ENCODE data around the gene MTCL3.

The MTCL3 gene

DNA sequence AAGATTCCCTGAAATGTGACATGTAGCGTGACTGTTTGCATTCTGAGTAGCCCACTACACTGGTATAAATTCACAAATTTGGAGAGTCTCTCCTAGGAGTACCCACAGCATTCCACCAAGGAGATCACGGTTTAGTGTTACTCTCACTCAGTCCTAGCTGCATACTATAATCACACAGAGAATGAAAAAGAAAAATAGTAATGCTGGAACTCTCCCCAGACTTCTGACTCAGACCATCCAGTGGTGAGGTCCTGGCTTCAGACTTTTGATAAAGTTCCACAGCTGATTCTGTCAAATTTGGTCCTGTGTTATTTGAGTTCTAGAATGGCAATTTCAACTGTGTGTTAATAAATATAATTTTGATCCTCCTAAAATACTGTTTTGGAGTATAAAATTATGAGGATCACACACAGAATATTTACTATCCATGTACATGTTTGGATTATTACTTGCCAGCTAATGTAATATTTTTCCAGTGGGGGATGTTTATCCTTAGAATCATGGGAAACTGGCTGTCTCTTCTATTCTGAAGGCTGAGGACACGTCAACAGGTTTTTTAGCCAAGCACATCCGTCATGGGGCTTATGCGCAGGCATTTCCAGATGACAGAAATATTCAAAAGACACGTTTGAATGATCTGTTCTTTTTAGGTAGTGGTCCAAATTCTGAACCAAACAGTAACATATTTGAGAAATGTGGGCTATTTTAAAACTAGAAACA lies 54.8 kb downstream of the MTCL3 start (continued):
- TF ChIP-seq, protein P1, sequence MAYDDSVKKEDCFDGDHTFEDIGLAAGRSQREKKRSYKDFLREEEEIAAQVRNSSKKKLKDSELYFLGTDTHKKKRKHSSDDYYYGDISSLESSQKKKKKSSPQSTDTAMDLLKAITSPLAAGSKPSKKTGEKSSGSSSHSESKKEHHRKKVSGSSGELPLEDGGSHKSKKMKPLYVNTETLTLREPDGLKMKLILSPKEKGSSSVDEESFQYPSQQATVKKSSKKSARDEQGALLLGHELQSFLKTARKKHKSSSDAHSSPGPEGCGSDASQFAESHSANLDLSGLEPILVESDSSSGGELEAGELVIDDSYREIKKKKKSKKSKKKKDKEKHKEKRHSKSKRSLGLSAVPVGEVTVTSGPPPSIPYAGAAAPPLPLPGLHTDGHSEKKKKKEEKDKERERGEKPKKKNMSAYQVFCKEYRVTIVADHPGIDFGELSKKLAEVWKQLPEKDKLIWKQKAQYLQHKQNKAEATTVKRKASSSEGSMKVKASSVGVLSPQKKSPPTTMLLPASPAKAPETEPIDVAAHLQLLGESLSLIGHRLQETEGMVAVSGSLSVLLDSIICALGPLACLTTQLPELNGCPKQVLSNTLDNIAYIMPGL (CRISPR knock-in tag; IDR thresholded peaks at IDR 0.05) = no peak

DNA sequence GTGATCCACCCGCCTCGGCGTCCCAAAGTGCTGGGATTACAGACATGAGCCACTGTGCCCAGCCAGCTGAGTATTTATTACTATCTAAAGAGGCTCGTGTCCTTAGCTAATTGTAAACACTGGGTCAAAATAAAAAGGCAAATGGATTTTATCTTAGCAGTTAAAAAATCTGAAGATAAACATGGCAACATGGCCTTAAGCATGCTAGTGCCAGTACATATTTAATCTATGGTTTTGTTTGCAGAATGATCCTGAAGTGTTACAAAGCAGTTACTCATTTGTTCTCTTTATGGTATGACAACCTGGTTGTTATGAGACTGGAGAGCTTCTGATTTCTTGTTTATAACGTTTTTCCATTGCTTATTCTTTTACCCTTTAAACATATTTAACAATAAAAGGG lies 56.1 kb downstream of the MTCL3 start:
- DNase-seq (ENCODE audit: low spot score) = no peak
- Mint-ChIP-seq H3K4me3 (no peak overlapping the region), H3K9me3 (no peaks in the 10 kb centered on the region), H3K27ac (no peak overlapping the region), H3K27me3 (ENCODE audit: low read depth) (no peaks in the 10 kb centered on the region), H3K36me3 (no peaks in the 10 kb centered on the region), H3K4me1 (peaks cover 46% of the 10 kb centered on the region)
- ChIA-PET CTCF (interaction anchor here (0.5 to 4.6 kb wide), 7 partner anchors 43 to 122 kb away, joined by 3 to 55 read pairs (median 4); no protein-coding TSS in a partner anchor), POLR2A (no interaction called here)
- TF ChIP-seq NR1H2 (CRISPR knock-in tag; IDR thresholded peaks at IDR 0.05) = no peak
- no peak for TF ChIP-seq HMGA2 (CRISPR knock-in tag; IDR thresholded peaks at IDR 0.05)
- TF ChIP-seq, protein P2, sequence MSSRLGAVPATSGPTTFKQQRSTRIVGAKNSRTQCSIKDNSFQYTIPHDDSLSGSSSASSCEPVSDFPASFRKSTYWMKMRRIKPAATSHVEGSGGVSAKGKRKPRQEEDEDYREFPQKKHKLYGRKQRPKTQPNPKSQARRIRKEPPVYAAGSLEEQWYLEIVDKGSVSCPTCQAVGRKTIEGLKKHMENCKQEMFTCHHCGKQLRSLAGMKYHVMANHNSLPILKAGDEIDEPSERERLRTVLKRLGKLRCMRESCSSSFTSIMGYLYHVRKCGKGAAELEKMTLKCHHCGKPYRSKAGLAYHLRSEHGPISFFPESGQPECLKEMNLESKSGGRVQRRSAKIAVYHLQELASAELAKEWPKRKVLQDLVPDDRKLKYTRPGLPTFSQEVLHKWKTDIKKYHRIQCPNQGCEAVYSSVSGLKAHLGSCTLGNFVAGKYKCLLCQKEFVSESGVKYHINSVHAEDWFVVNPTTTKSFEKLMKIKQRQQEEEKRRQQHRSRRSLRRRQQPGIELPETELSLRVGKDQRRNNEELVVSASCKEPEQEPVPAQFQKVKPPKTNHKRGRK (CRISPR knock-in tag; IDR thresholded peaks at IDR 0.05; ENCODE audit: borderline replicate concordance) = no peak
- TF ChIP-seq, protein P3, sequence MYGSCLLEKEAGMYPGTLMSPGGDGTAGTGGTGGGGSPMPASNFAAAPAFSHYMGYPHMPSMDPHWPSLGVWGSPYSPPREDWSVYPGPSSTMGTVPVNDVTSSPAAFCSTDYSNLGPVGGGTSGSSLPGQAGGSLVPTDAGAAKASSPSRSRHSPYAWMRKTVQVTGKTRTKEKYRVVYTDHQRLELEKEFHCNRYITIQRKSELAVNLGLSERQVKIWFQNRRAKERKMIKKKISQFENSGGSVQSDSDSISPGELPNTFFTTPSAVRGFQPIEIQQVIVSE (CRISPR knock-in tag; IDR thresholded peaks at IDR 0.05; ENCODE audit: borderline replicate concordance) = no peak
- TF ChIP-seq, protein P4, sequence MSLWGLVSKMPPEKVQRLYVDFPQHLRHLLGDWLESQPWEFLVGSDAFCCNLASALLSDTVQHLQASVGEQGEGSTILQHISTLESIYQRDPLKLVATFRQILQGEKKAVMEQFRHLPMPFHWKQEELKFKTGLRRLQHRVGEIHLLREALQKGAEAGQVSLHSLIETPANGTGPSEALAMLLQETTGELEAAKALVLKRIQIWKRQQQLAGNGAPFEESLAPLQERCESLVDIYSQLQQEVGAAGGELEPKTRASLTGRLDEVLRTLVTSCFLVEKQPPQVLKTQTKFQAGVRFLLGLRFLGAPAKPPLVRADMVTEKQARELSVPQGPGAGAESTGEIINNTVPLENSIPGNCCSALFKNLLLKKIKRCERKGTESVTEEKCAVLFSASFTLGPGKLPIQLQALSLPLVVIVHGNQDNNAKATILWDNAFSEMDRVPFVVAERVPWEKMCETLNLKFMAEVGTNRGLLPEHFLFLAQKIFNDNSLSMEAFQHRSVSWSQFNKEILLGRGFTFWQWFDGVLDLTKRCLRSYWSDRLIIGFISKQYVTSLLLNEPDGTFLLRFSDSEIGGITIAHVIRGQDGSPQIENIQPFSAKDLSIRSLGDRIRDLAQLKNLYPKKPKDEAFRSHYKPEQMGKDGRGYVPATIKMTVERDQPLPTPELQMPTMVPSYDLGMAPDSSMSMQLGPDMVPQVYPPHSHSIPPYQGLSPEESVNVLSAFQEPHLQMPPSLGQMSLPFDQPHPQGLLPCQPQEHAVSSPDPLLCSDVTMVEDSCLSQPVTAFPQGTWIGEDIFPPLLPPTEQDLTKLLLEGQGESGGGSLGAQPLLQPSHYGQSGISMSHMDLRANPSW (CRISPR knock-in tag; conservative IDR thresholded peaks at IDR 0.05; ENCODE audit: low read depth) = no peak
- ATAC-seq = no peak

DNA sequence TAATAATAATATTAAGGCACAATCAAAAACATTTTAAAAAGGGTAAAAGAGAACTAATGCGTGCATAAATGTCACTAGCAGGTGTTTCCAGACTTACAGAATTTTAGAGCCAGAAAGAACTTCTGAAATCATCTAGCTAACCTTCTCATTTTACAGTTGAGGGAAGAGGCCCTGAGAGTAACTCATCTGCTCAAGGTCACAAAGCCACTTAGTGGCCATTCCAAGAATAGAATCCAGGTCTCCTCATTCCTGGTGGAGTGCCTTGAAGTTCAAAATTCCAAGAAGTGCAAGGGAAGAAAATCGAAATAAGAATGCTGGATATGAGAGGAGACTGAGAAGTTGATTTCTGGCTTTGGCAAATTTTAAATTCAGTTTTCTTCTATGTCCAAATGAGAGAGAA lies 56.8 kb downstream of the MTCL3 start:
- Mint-ChIP-seq H3K36me3 (no peaks in the 10 kb centered on the region), H3K4me1 (peaks cover 52% of the 10 kb centered on the region), H3K27ac (no peak overlapping the region; the same call in 1 of the 2 replicates), H3K9me3 (no peaks in the 10 kb centered on the region), H3K27me3 (ENCODE audit: low read depth) (no peaks in the 10 kb centered on the region), H3K4me3 (no peak overlapping the region)
- DNase-seq (ENCODE audit: low spot score) (no peak), ATAC-seq (no peak)
- ChIA-PET POLR2A (no interaction called here), CTCF (interaction anchor here (0.5 to 4.6 kb wide), 5 partner anchors 42 to 121 kb away, joined by 3 to 55 read pairs (median 4); no protein-coding TSS in a partner anchor)
- TF ChIP-seq ESRRA (CRISPR knock-in tag; IDR thresholded peaks at IDR 0.05; ENCODE audit: borderline replicate concordance) = no peak
- TF ChIP-seq, protein P2 (CRISPR knock-in tag; IDR thresholded peaks at IDR 0.05; ENCODE audit: borderline replicate concordance) = no peak
- no peak for TF ChIP-seq GRHL2 (CRISPR knock-in tag; IDR thresholded peaks at IDR 0.05; ENCODE audit: insufficient replicate concordance, severe bottlenecking)
- TF ChIP-seq, protein P5, sequence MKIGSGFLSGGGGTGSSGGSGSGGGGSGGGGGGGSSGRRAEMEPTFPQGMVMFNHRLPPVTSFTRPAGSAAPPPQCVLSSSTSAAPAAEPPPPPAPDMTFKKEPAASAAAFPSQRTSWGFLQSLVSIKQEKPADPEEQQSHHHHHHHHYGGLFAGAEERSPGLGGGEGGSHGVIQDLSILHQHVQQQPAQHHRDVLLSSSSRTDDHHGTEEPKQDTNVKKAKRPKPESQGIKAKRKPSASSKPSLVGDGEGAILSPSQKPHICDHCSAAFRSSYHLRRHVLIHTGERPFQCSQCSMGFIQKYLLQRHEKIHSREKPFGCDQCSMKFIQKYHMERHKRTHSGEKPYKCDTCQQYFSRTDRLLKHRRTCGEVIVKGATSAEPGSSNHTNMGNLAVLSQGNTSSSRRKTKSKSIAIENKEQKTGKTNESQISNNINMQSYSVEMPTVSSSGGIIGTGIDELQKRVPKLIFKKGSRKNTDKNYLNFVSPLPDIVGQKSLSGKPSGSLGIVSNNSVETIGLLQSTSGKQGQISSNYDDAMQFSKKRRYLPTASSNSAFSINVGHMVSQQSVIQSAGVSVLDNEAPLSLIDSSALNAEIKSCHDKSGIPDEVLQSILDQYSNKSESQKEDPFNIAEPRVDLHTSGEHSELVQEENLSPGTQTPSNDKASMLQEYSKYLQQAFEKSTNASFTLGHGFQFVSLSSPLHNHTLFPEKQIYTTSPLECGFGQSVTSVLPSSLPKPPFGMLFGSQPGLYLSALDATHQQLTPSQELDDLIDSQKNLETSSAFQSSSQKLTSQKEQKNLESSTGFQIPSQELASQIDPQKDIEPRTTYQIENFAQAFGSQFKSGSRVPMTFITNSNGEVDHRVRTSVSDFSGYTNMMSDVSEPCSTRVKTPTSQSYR (CRISPR knock-in tag; IDR thresholded peaks at IDR 0.05) = no peak
- TF ChIP-seq, protein P6, sequence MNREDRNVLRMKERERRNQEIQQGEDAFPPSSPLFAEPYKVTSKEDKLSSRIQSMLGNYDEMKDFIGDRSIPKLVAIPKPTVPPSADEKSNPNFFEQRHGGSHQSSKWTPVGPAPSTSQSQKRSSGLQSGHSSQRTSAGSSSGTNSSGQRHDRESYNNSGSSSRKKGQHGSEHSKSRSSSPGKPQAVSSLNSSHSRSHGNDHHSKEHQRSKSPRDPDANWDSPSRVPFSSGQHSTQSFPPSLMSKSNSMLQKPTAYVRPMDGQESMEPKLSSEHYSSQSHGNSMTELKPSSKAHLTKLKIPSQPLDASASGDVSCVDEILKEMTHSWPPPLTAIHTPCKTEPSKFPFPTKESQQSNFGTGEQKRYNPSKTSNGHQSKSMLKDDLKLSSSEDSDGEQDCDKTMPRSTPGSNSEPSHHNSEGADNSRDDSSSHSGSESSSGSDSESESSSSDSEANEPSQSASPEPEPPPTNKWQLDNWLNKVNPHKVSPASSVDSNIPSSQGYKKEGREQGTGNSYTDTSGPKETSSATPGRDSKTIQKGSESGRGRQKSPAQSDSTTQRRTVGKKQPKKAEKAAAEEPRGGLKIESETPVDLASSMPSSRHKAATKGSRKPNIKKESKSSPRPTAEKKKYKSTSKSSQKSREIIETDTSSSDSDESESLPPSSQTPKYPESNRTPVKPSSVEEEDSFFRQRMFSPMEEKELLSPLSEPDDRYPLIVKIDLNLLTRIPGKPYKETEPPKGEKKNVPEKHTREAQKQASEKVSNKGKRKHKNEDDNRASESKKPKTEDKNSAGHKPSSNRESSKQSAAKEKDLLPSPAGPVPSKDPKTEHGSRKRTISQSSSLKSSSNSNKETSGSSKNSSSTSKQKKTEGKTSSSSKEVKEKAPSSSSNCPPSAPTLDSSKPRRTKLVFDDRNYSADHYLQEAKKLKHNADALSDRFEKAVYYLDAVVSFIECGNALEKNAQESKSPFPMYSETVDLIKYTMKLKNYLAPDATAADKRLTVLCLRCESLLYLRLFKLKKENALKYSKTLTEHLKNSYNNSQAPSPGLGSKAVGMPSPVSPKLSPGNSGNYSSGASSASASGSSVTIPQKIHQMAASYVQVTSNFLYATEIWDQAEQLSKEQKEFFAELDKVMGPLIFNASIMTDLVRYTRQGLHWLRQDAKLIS (CRISPR knock-in tag; IDR thresholded peaks at IDR 0.05; ENCODE audit: borderline replicate concordance) = no peak
- TF ChIP-seq, protein P7, sequence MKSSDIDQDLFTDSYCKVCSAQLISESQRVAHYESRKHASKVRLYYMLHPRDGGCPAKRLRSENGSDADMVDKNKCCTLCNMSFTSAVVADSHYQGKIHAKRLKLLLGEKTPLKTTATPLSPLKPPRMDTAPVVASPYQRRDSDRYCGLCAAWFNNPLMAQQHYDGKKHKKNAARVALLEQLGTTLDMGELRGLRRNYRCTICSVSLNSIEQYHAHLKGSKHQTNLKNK (CRISPR knock-in tag; IDR thresholded peaks at IDR 0.05) = no peak
- no peak for TF ChIP-seq MYBL2 (CRISPR knock-in tag; IDR thresholded peaks at IDR 0.05)
- TF ChIP-seq, protein P8, sequence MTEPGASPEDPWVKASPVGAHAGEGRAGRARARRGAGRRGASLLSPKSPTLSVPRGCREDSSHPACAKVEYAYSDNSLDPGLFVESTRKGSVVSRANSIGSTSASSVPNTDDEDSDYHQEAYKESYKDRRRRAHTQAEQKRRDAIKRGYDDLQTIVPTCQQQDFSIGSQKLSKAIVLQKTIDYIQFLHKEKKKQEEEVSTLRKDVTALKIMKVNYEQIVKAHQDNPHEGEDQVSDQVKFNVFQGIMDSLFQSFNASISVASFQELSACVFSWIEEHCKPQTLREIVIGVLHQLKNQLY (CRISPR knock-in tag; IDR thresholded peaks at IDR 0.05) = no peak
